Measurements from ENCODE around the gene VCL. TPM values are rescaled to one million over a fixed set of nuclear protein-coding genes. Genes with fewer than 3 reads are reported as not detected.

The VCL gene
- total RNA-seq, 1 experiment from 2014 or later = 31.6 TPM

DNA sequence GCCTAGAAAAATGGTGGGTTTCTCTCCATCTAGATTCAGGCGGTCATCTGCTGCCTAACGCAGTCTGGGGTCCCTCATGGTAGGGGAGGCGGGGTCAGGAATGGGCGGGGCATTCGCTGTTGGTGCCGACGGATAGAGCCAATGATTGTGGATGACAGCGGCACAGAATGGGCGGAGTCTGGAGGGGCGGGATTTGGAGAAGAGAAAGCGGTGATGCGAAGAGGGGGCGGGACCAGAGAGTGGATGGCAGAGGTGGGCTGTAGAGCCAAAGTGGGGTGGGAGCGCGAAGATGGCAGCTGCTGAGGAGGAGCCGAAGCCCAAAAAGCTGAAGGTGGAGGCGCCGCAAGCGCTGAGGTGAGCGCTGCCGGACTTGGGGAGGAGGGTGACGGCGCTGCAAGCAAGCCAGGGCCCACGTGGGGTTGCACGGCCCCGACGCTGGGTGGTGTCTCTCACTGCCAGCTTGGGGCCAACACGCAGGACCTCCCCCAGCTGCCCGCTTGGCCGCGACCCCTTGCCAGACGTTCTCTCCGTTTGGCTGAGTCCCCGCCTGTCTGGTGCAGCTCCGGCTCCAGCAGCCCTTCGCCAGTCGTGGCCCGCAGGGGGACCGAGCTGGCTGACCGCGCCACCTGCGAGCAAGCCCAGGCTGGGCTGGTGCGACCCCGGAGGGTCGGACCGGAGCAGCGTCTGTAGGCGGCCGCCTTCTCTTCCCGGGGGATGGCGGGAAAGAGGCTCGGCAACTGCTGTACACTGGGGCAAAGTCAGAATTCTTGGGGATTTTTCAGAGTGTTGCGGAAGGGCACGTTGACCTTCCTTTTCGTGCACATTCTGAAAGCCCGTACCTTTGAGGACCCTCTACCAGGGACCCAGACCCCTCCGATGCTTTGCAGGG, 153.3 kb downstream of the VCL start, which contains the start of gene ADK:
ADK (plus strand) TSS at position 232 of the 889 bp plus-strand sequence; CDS start at position 290, 58 bp downstream.
- peak; percentile 99 for DNase-seq (ENCODE audit: low spot score)

DNA sequence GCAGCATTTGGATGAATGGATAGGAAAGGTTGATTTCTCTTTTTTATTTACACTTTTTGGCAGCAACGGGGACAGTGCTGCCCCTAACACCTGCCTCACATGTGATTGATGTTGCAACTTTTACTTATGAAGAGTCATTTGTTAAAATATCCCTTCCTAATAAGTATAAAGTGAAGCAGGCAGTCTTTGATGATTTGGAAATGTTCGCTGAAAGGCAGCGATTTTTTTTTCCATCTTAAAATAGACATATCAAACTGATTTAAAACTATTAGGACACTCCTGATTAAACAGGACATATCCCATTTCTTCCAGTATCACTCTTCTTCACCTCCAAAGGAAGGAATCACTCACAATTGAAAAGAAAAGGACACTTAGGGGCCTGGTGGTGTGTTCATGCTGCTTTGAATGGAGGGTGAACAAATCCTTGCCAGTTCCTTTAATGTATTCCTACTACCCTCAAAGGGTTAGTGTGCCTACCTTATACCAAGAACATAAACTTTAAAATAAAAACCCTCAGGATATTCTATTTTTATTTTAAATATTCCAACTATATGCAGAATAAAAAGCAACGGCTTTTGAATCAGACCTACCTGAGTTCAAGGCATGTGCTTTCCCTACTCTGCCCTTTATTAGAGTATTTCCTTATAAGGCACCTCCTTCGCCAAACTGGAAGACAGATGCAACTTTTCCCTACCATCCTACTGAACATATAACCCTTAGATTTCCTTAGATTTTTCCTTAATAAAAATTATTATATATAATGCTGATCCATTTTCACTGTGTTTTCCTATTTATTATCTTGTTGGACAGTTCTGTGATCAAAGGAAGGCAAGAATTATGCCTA, 154.2 kb downstream of the VCL start:
- DNase-seq (ENCODE audit: low spot score) = peak; percentile 20

DNA sequence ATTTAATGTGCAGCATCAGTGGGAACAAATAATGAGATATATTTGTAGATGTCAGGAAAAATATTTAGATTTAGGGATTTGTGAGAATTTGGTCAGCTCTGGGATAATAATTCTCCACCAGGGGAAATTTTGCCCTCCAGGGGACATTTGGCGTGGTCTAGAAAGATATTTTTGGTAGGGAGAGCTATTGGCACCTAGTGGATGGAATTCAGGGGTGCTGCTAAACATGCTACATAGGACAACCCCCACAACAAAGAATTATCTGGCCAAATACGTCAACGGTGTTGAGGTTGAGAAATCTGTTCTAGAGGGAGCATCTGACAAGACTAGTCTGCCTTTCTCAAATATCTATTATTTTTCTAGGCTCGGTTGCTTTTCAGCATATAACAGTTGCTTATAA, 155.2 kb downstream of the VCL start:
- peak; percentile 23 for DNase-seq (ENCODE audit: low spot score)

DNA sequence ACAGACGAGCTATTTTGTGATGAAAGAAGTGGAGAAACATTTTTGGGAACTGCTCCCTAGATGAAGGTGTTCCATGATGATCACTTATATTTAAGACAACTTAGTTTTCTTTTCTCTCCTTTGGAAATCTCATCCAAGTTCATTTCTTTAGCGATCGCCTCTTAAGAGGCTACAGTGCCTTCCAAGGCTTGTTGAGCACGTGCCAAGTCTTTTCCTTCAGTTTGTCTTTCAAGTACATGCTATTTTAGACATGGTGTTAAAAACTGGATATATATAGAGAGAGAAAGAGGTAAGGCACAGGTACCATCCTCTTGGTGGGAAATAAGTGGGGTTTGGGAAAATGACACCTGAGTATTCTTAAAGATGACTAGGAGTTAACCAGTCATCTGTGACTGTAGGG, 155.8 kb downstream of the VCL start:
- no peak for DNase-seq (ENCODE audit: low spot score)

DNA sequence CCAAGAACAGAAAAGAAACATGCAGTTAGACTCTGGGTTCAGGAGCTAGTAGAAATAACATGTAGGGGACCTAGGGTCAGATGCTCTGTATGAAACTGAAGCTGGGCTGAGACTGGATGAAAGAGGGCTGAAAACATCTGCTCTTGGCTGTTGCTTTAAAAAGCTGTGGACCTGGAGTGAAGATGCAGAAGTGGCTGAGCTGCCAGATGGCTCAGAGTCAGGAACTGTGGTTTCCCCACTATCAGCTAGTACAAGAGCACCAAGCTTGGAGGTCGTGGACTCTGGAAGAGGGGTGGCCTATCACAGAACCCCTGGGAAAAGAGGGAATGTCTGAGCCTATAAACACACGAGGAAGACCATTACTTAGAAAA, 159.0 kb downstream of the VCL start:
- no peak for DNase-seq (ENCODE audit: low spot score)

GRCh38 chr10:74160013-74160412, 162.1 kb downstream of the VCL start:
- no peak for DNase-seq (ENCODE audit: low spot score)

GRCh38 chr10:74163319-74164068, 165.6 kb downstream of the VCL start:
- DNase-seq (ENCODE audit: low spot score) = no peak

GRCh38 chr10:74164716-74165529, 167.0 kb downstream of the VCL start:
- no peak for DNase-seq (ENCODE audit: low spot score)

DNA sequence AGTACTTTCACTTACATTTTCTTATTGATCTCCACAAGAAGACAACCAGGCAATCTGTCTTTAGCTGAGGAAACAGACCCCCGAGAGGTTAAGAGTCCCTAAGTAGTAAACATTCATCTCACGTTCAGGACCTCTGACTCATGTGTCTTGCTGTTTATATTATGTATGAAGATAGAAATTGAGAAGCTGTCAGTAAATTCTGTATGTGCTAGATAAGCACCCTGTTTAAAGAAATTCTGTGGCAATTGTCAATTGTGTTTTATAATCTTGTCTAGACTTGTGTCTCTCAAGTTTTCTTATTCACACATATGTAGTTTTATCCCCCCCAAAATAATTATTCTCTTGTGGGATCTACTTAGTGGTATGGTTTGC, 167.6 kb downstream of the VCL start:
- no peak for DNase-seq (ENCODE audit: low spot score)

DNA sequence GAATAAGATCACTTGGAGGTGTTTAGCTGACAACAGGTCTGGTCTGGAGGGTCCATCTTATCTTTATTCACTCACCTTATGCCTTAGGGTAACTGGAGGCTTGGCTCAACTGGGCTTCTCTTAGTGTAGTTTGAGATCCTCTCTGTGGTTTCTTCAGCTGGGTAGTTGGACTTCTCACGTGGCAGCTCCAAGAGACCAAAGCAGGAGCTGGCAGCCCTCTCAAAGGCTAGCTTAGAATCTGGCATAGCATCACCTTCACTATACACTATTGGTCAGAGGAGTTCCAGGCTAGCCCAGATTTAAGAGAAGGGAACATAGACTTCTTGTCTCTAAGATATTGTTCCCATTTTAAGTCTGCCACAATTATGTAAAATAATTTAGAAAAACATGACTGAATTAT, 169.5 kb downstream of the VCL start:
- no peak for DNase-seq (ENCODE audit: low spot score)

Other genes starting within 250 kb of the VCL start
- 57.6 and 65.8 TPM in 2 replicates for gene CHCHD1, start 216.1 kb upstream of the VCL start, total RNA-seq (2014; rRNA removed; shearing (Covaris generic))
- gene ZSWIM8, start 212.5 kb upstream of the VCL start, total RNA-seq (2014; rRNA removed; shearing (Covaris generic)) = 32.9 and 40.0 TPM in 2 replicates
- gene NDST2, start 186.5 kb upstream of the VCL start, total RNA-seq (2014; rRNA removed; shearing (Covaris generic)) = 18.6 and 19.8 TPM in 2 replicates
- gene CAMK2G, start 123.6 kb upstream of the VCL start, total RNA-seq (2014; rRNA removed; shearing (Covaris generic)) = 44.2 and 48.3 TPM in 2 replicates
- gene PLAU, start 87.0 kb upstream of the VCL start, total RNA-seq (2014; rRNA removed; shearing (Covaris generic)) = 0.15 and 0.21 TPM in 2 replicates
- gene AP3M1, start 152.7 kb downstream of the VCL start, total RNA-seq (2014; rRNA removed; shearing (Covaris generic)) = 16.2 and 18.9 TPM in 2 replicates
- gene ADK, start 153.1 kb downstream of the VCL start, total RNA-seq (2014; rRNA removed; shearing (Covaris generic)) = 17.1 and 20.1 TPM in 2 replicates